ENCODE results near the gene RNF187. TPM values are rescaled to one million over a fixed set of nuclear protein-coding genes. Genes with fewer than 3 reads are reported as not detected.
A peak's percentile ranks its signal among the peaks of the same experiment; 100 is the strongest.

RNF187 gene
- polyA plus RNA-seq, 1 donor (not counting 4 experiments of a cell fraction or from before 2014, with no cell fraction given): 65.8 TPM

DNA sequence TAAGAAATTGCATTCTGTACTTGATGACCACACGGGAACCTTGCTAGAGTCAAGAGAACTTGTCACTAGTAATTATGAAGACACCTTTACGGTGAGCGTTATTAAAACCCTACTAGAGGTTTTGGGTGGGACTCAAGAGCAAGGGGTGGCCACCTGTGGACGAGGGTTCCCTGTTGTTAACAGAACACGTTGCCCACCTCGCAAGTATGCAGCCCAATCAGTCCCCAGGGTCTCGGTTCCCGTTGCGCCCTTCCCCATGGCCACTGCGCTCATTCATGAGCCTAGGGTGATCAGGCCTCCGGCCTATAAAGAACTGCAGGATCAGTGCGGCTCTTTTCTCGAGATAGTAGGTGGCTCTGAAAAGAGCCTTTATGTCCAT lies 30.2 kb upstream of the RNF187 start:
- no peaks in the 10 kb centered on the region for H4K20me1 ChIP-seq (ENCODE audit: control insufficient read depth, extremely low read depth, insufficient read depth, low read length)
- H3K9me1 ChIP-seq (ENCODE audit: control insufficient read depth, extremely low read depth, insufficient read depth, low read length): peaks cover 2% of the 10 kb centered on the region
- H3K4me1 ChIP-seq (ENCODE audit: control insufficient read depth, extremely low read depth, insufficient read depth, low read length): peaks cover 10% of the 10 kb centered on the region
- peak overlapping the region; percentile 19 for H3K27ac ChIP-seq (ENCODE audit: control insufficient read depth, insufficient read depth, low read length)
- H3K9me3 ChIP-seq (ENCODE audit: control insufficient read depth, low read depth, low read length): no peaks in the 10 kb centered on the region
- H3K36me3 ChIP-seq (ENCODE audit: control insufficient read depth in 2 of 2, extremely low read depth in 1 of 2, insufficient read depth in 2 of 2, low read length in 2 of 2): no peaks in the 10 kb centered on the region
- FAIRE-seq: no peak
- no peak for TF ChIP-seq EZH2 (IDR thresholded peaks at IDR 0.05; ENCODE audit: low read length)
- peaks cover 3% of the 10 kb centered on the region for H3K27me3 ChIP-seq (ENCODE audit: control insufficient read depth, extremely low read depth, insufficient read depth, low read length)
- dilution Hi-C loops (cut with MboI; ENCODE audit: extremely low pct_ligation_motif_present, low sequenced_read_pairs): no loop called here
- no peaks in the 10 kb centered on the region for H3K79me2 ChIP-seq (ENCODE audit: control insufficient read depth, insufficient read depth, low read length)
- H3K4me2 ChIP-seq (ENCODE audit: control insufficient read depth, extremely low read depth, insufficient read depth, low read depth, low read length): peak overlapping the region; percentile 78
- H3K4me3 ChIP-seq (ENCODE audit: control insufficient read depth in 2 of 3, extremely low read depth in 1 of 3, insufficient read depth in 2 of 3, low read depth in 1 of 3, low read length in 3 of 3): peak overlapping the region; percentile 53 to 76 (median 70)
- H2AFZ ChIP-seq (ENCODE audit: control insufficient read depth, low read length): peak overlapping the region; percentile 21
- peak overlapping the region; percentile 69 for H3K9ac ChIP-seq (ENCODE audit: control insufficient read depth, extremely low read depth, insufficient read depth, low read length)
- no peak for DNase-seq (ENCODE audit: low read depth, low spot score)

DNA sequence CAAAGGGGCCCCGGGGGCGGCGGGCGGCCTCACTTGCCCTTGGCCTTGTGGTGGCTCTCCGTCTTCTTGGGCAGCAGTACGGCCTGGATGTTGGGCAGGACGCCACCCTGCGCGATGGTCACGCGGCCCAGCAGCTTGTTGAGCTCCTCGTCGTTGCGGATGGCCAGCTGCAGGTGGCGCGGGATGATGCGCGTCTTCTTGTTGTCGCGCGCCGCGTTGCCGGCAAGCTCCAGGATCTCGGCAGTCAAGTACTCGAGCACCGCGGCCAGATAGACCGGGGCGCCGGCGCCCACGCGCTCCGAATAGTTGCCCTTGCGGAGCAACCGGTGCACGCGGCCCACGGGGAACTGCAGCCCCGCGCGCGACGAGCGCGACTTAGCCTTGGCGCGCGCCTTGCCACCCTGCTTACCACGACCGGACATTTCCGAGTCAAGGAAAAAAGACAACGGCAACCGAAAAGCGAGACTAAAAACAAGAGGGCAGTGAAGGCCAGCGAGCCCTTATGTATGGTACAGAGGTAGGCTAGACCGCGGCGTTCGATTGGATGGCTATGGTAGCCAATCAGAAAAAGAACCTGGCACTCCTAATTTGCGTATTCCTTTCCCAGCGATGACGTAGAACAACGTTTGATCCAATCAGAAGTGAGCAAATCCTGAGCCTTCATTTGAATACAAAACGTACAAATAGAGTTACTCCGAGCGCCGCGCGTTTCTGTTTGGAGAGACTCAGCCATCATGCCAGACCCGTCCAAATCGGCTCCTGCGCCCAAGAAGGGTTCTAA lies 29.6 kb upstream of the RNF187 start:
- FAIRE-seq (no peak), DNase-seq (ENCODE audit: low read depth, low spot score) (peak; percentile 85)
- H3K9me1 ChIP-seq (ENCODE audit: control insufficient read depth, extremely low read depth, insufficient read depth, low read length): no peaks in the 10 kb centered on the region
- H3K4me1 ChIP-seq (ENCODE audit: control insufficient read depth, extremely low read depth, insufficient read depth, low read length): peaks cover 10% of the 10 kb centered on the region
- H3K9ac ChIP-seq (ENCODE audit: control insufficient read depth, extremely low read depth, insufficient read depth, low read length): peak overlapping the region; percentile 69
- H3K27ac ChIP-seq (ENCODE audit: control insufficient read depth, insufficient read depth, low read length): peak overlapping the region; percentile 56
- H3K9me3 ChIP-seq (ENCODE audit: control insufficient read depth, low read depth, low read length): no peaks in the 10 kb centered on the region
- no peak for TF ChIP-seq EZH2 (IDR thresholded peaks at IDR 0.05; ENCODE audit: low read length)
- TF ChIP-seq, protein P1, sequence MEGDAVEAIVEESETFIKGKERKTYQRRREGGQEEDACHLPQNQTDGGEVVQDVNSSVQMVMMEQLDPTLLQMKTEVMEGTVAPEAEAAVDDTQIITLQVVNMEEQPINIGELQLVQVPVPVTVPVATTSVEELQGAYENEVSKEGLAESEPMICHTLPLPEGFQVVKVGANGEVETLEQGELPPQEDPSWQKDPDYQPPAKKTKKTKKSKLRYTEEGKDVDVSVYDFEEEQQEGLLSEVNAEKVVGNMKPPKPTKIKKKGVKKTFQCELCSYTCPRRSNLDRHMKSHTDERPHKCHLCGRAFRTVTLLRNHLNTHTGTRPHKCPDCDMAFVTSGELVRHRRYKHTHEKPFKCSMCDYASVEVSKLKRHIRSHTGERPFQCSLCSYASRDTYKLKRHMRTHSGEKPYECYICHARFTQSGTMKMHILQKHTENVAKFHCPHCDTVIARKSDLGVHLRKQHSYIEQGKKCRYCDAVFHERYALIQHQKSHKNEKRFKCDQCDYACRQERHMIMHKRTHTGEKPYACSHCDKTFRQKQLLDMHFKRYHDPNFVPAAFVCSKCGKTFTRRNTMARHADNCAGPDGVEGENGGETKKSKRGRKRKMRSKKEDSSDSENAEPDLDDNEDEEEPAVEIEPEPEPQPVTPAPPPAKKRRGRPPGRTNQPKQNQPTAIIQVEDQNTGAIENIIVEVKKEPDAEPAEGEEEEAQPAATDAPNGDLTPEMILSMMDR (optimal IDR thresholded peaks at IDR 0.05 in 1 of 3, IDR thresholded peaks at IDR 0.05 in 1 of 3, conservative IDR thresholded peaks at IDR 0.05 in 1 of 3; ENCODE audit: extremely low read depth in 1 of 3, insufficient read depth in 2 of 3, low read length in 3 of 3): peak in 2 of 3 experiments; percentile 40 to 41
- no peaks in the 10 kb centered on the region for H3K36me3 ChIP-seq (ENCODE audit: control insufficient read depth in 2 of 2, extremely low read depth in 1 of 2, insufficient read depth in 2 of 2, low read length in 2 of 2)
- peak overlapping the region; percentile 52 for H2AFZ ChIP-seq (ENCODE audit: control insufficient read depth, low read length)
- peak overlapping the region; percentile 78 for H3K4me2 ChIP-seq (ENCODE audit: control insufficient read depth, extremely low read depth, insufficient read depth, low read depth, low read length)
- peak overlapping the region; percentile 53 to 76 (median 70) for H3K4me3 ChIP-seq (ENCODE audit: control insufficient read depth in 2 of 3, extremely low read depth in 1 of 3, insufficient read depth in 2 of 3, low read depth in 1 of 3, low read length in 3 of 3)
- H4K20me1 ChIP-seq (ENCODE audit: control insufficient read depth, extremely low read depth, insufficient read depth, low read length): no peaks in the 10 kb centered on the region
- no peaks in the 10 kb centered on the region for H3K79me2 ChIP-seq (ENCODE audit: control insufficient read depth, insufficient read depth, low read length)
- H3K27me3 ChIP-seq (ENCODE audit: control insufficient read depth, extremely low read depth, insufficient read depth, low read length): peaks cover 5% of the 10 kb centered on the region
- dilution Hi-C loops (cut with MboI; ENCODE audit: extremely low pct_ligation_motif_present, low sequenced_read_pairs): no loop called here
